Tibial nerve (tissue), 4 donors: ENCODE results near the gene PAM16. TPM values are rescaled to one million over a fixed set of nuclear protein-coding genes. Genes with fewer than 3 reads are reported as not detected.
A peak's percentile ranks its signal among the peaks of the same experiment; 100 is the strongest.
"Not testable (repeated sequence)": the region's sequence is repeated elsewhere in the genome, so short reads cannot be mapped to it uniquely, and the experiment has no call there.

Experiments
- DNase-seq, 2 donors: peaks; one replicate each; pipeline ENCODE4 v3.0.0-alpha.2; 2019; ENCODE audit warnings: low spot score in 2 of 2
- H3K27ac ChIP-seq, 4 donors: fragments of 200-600 bp; sonication (generic) in 3 of 4; one replicate each; pipeline ENCODE4 v1.5.1; 2017 to 2019; ENCODE audit warnings: mild to moderate bottlenecking in 1 of 4
- H3K27me3 ChIP-seq, 2 donors: fragments of 200-600 bp; sonication (generic) in 1 of 2; one replicate each; pipeline versions ENCODE4 v1.5.1 to v1.6.0; 2017 to 2019
- H3K36me3 ChIP-seq, 3 donors: fragments of 200-600 bp; sonication (generic); one replicate each; pipeline ENCODE4 v1.5.1; 2018 to 2019
- H3K4me1 ChIP-seq, 4 donors: fragments of 200-600 bp; sonication (generic) in 3 of 4; one replicate each; pipeline ENCODE4 v1.5.1; 2017 to 2019
- H3K4me3 ChIP-seq, 4 donors: fragments of 200-600 bp; sonication (generic) in 3 of 4; one replicate each; pipeline ENCODE4 v1.5.1; 2017 to 2019; ENCODE audit warnings: mild to moderate bottlenecking in 1 of 4, moderate library complexity in 1 of 4
- H3K9me3 ChIP-seq, 4 donors: fragments of 200-600 bp; sonication (generic) in 3 of 4; one replicate each; pipeline ENCODE4 v1.5.1; 2017 to 2019
- CTCF ChIP-seq, 5 experiments: fragments of 200-600 bp in 3 of 5; fragments of 450-650 bp in 2 of 5; sonication (generic) in 3 of 5; IDR thresholded peaks; one replicate each; pipeline ENCODE4 v1.5.1; 2016 to 2019; ENCODE audit warnings: antibody characterized with exemption in 5 of 5, mild to moderate bottlenecking in 3 of 5, moderate library complexity in 2 of 5
- EP300 ChIP-seq, 2 donors: sonication (generic); formaldehyde crosslinking; IDR thresholded peaks; one replicate each; pipeline ENCODE4 v1.6.1; 2017; ENCODE audit warnings: antibody characterized with exemption in 2 of 2, mild to moderate bottlenecking in 1 of 2
- POLR2A ChIP-seq, 2 donors: fragments of 450-650 bp; IDR thresholded peaks; one replicate each; pipeline ENCODE4 v1.6.1; 2017; ENCODE audit warnings: antibody characterized with exemption in 2 of 2, mild to moderate bottlenecking in 2 of 2, moderate library complexity in 2 of 2
- WGBS, 2 donors: methylation state at CpG; one replicate each; pipeline ENCODE4 v1.1.5; 2018; 5-methylcytosine and 5-hydroxymethylcytosine counted together
- total RNA-seq, 4 donors: library from RNA; depleted of rRNA; stranded (reverse); fragments of >200 nt; gene quantifications; one replicate each; pipeline ENCODE4 v1.1.0, GENCODE V29; 2016

The PAM16 gene
- total RNA-seq, 4 donors from 2014 or later: 45.1 to 95.1 (median 60.7) TPM

GRCh38 chr16:4347765-4348509 lies 3.2 kb downstream of the PAM16 start:
- no peaks in the 10 kb centered on the region for H3K27me3 ChIP-seq
- no peak for DNase-seq
- H3K4me1 ChIP-seq: peaks cover 0 to 76% (median 29%) of the 10 kb centered on the region in 4 donors
- no peaks in the 10 kb centered on the region for H3K9me3 ChIP-seq
- H3K27ac ChIP-seq: peak overlapping the region in 2 of 4 donors; percentile 57 to 85
- TF ChIP-seq EP300 (IDR thresholded peaks at IDR 0.05) (peak in 1 of 2 donors; percentile 5), CTCF (IDR thresholded peaks at IDR 0.05) (no peak), POLR2A (IDR thresholded peaks at IDR 0.05) (no peak)
- no peaks in the 10 kb centered on the region for H3K36me3 ChIP-seq
- whole genome bisulfite sequencing, 2 donors: 60 to 64% methylated on average over 15 to 17 of the region's 17 CpGs
- no peak overlapping the region for H3K4me3 ChIP-seq

- no peak for DNase-seq
- 63 to 71% methylated on average over 8 of the region's 8 CpGs for WGBS, 2 donors
- peak overlapping the region in 2 of 4 donors; percentile 57 to 85 for H3K27ac ChIP-seq
- H3K4me1 ChIP-seq: peaks cover 0 to 77% (median 29%) of the 10 kb centered on the region in 4 donors
- no peaks in the 10 kb centered on the region for H3K9me3 ChIP-seq
- H3K4me3 ChIP-seq: no peak overlapping the region
- no peaks in the 10 kb centered on the region for H3K36me3 ChIP-seq
- peak in 1 of 2 donors; percentile 66 for TF ChIP-seq EP300 (IDR thresholded peaks at IDR 0.05)
- no peak for TF ChIP-seq CTCF (IDR thresholded peaks at IDR 0.05)
- no peaks in the 10 kb centered on the region for H3K27me3 ChIP-seq
These were observed 4.1 kb downstream of the PAM16 start for GRCh38 chr16:4347010-4347409.

DNA sequence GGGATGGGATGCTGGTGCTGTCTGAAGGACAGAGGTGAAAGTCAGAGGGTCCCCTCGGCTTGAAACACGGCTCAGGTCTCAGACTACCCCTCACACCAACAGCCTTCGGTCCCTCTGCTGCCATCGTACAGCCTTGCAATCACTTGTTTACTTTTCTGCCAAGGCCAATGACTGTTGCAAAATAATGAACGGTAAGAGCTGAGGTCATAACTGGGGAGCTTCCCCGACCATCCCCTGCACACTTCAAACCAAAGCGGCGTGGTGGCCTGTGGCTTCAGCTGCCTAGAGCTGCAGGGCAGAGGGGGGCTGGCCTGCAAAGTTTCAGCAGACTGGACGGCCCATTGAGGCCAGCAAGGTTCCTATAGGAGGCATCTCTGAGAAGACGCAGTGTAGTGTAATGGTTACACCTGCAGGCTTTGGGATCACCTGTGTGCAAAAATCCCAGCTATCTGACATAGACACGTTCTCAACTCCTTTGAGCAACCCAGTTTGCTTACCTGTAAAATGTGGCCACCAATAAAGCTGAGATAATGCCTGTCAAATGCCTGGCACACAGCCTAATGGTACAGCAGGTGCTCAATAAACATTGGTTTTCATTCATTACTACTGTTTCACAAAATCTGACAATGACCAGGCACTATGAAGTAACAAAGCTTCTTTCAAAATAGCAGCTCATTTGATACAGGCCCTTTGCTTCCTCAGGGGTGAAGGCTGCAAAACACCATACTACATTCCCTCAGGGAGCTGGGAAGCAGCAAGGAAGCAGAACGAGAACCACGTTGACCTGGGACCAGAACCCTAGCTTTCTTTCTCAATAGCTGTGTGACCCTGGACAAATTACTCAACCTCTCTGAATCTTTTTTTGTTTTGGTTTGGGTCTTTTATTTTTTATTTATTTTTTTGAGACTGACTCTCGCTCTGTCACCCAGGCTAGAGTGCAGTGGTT lies 5.0 kb downstream of the PAM16 start:
- Histone ChIP-seq H3K36me3 (peaks cover 0 to 3% (median 3%) of the 10 kb centered on the region in 3 donors), H3K9me3 (no peaks in the 10 kb centered on the region), H3K4me1 (peaks cover 0 to 79% (median 27%) of the 10 kb centered on the region in 4 donors), H3K27ac (peak overlapping the region in 3 of 4 donors; percentile 55 to 85 (median 76)), H3K4me3 (no peak overlapping the region), H3K27me3 (no peaks in the 10 kb centered on the region)
- no peak for DNase-seq
- 68 to 75% methylated on average over 14 of the region's 14 CpGs for WGBS, 2 donors
- TF ChIP-seq EP300 (IDR thresholded peaks at IDR 0.05): no peak
- TF ChIP-seq POLR2A (IDR thresholded peaks at IDR 0.05): no peak
- TF ChIP-seq CTCF (IDR thresholded peaks at IDR 0.05): no peak

GRCh38 chr16:4344983-4345835 lies 5.9 kb downstream of the PAM16 start:
- Histone ChIP-seq H3K4me1 (peaks cover 0 to 81% (median 24%) of the 10 kb centered on the region in 4 donors), H3K4me3 (peak overlapping the region in 1 of 4 donors; percentile 19), H3K27ac (peak overlapping the region in 3 of 4 donors; percentile 55 to 85 (median 76))

DNA sequence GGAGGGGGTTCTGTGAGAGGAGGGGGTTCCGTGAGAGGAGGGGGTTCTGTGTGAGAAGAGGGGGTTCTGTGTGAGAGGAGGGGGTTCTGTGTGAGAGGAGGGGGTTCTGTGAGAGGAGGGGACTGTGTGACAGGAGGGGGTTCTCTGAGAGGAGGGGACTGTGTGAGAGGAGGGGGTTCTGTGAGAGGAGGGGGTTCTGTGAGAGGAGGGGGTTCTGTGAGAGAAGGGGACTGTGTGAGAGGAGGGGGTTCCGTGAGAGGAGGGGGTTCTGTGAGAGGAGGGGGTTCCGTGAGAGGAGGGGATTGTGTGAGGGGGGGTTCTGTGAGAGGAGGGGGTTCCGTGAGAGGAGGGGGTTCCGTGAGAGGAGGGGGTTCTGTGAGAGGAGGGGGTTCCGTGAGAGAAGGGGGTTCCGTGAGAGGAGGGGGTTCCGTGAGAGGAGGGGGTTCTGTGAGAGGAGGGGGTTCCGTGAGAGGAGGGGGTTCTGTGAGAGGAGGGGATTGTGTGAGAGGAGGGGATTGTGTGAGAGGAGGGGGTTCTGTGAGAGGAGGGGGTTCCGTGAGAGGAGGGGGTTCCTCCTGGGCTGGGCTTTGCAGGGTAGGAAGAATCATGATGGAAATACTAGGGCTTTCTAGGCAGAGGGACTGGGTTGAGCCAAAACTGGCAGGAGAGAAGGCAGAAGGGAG lies 6.7 kb downstream of the PAM16 start:
- Histone ChIP-seq H3K4me1 (peaks cover 0 to 81% (median 20%) of the 10 kb centered on the region in 4 donors), H3K36me3 (peaks cover 0 to 19% (median 8%) of the 10 kb centered on the region in 3 donors), H3K4me3 (peak overlapping the region in 1 of 4 donors; percentile 19), H3K27ac (peak overlapping the region in 3 of 4 donors; percentile 55 to 85 (median 76))
- 51 to 66% methylated on average over 5 to 6 of the region's 10 CpGs for WGBS, 2 donors
- H3K27me3 ChIP-seq, H3K9me3 ChIP-seq, DNase-seq: not testable (repeated sequence)

More at GRCh38 chr16:4344983-4345835, 5.9 kb downstream of the PAM16 start:
- H3K27me3 ChIP-seq: no peaks in the 10 kb centered on the region
- DNase-seq: no peak
- WGBS, 2 donors: 45 to 59% methylated on average over 25 to 26 of the region's 26 CpGs
- H3K36me3 ChIP-seq: peaks cover 0 to 12% (median 8%) of the 10 kb centered on the region in 3 donors
- H3K9me3 ChIP-seq: no peaks in the 10 kb centered on the region
- no peak for TF ChIP-seq CTCF (IDR thresholded peaks at IDR 0.05)
- TF ChIP-seq EP300 (IDR thresholded peaks at IDR 0.05): peak in 1 of 2 donors; percentile 46
- no peak for TF ChIP-seq POLR2A (IDR thresholded peaks at IDR 0.05)
